GM19240 (cell line): ENCODE data around the gene NCKAP1.
"Not testable (repeated sequence)": the region's sequence is repeated elsewhere in the genome, so short reads cannot be mapped to it uniquely, and the experiment has no call there.

Experiments used
- DNase-seq: peaks from one replicate; pipeline ENCODE4 v3.0.0; 2011; ENCODE audit warnings: low spot score; ENCODE audit not compliant: insufficient read length

NCKAP1 gene

DNA sequence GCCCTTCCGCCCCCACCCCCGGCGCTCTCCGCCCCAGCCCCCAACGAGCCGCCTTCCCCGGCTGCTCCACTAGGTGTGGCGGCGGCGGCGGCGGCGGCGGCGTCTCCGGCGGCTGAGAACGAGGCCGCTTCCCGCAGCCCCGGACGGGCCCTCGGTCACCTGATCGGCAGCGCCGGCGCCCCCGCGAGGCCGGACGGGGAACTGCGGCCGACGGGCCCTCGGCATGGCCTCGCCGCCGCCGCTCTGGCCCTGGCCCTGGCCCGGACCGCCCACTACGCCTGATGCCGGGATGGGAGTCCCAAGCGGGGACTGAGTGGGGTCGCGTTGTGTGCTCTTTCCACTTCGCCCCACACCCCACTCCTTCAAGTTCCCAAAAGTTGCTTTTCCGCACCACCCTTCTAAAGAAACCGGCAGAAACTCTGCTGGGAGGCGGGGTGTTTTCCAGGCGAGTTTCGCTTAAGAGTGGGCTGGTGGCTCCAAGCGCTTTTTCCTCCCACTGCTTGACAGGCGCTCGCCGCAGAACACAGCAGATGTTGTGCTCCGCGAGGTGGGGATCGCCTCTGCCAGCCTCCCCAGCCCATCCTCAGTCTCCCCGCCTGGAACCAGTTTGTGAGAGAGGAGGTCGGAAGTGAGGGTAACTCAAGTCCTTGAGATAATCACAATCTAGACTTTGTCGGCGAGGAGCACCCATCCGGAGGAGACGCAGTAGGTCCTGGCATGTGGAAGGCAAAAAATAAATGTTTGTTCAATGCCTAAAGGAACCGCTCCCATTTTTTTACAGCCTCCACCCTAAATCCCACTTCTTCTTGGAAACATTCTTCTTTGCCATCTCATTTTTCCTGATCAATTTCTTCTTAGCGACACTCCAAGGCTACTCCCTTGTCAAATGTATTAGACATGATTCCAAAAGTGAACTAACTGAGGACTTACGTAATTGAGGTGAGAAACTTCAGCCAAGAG is at the start of gene NCKAP1:
Gene NCKAP1, minus strand, starts transcription at position 117 of the 960 bp plus-strand sequence. CDS start 358 bp downstream, outside the sequence.
- peak; percentile 66 for DNase-seq

GRCh38 chr2:183081911-183082310 is 43.7 kb upstream of the NCKAP1 start:
- no peak for DNase-seq

DNA sequence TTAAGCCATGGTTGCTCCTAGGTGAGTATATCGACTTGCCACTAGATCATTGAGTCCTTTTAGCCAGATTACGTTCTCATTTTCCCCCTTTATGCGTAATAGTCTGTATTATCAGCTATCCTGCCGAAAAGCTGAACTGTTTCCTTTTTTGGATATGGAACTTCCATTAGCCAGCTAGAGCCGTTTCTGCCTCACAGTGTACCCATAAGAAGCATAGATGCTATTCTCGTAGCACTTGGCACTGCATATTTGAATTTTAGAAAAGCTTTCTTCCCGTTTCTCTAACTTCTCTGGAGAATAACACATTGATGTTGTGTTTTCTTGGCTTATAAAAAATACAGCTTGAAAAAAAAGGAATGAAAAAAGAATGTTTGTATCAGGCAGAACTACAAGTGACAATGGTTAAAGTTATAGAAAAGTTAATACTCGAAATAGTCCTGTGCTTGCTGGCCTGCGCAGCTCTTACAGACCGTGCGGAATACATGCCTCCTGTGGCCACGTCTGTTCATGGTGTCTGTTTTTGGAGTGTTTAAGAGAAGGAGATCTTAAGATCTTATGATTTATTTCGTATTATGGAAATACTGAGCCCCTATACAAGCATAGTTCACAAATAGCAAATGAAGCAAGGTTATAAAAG is 41.0 kb upstream of the NCKAP1 start:
- DNase-seq: no peak

DNA sequence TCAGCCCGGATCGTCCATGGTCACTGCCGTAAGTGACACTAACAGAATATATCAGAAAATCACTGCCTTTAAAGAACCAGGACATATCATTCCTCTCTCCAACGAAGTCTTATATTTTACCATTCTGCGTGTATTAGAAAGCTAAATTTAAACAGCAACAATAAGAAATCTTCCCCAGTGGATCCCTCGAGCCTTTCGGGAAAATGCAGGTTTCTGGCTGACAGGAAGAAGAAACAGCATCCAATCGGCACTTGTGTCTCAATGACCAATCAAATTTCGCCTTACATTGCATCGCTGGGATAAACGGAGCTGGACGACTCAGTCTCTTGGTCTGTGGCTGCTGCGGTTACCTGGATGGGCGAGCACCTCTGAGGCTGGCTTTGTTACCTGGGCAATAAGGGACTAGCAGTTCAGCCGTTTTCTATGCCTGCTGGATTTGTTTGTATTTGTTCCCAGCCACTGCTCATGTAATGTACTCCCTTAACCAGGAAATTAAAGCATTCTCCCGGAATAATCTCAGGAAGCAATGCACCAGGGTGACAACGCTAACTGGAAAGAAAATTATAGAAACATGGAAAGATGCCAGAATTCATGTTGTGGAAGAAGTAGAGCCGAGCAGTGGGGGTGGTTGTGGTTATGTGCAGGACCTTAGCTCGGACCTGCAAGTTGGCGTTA is 40.3 kb upstream of the NCKAP1 start, which contains the start of gene DUSP19:
Gene DUSP19, plus strand, starts transcription at position 284 of the 675 bp plus-strand sequence. Its CDS starts 187 bp downstream, at position 471.
- peak; percentile 60 for DNase-seq

DNA sequence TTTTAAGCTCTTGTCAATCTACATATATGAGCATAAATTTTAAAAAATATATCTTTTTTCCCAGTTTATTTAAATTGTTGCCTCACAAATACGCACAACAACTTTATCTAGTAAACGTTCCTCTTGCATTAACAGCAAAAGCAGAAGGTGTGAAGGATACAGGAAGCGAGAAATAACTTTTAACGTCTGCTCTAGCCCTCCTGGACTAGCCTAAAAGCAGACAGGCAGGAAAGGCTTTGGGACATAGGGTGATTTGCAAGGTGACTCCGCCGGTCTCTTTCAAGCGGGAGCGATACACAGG is 39.9 kb upstream of the NCKAP1 start:
- DNase-seq: no peak

DNA sequence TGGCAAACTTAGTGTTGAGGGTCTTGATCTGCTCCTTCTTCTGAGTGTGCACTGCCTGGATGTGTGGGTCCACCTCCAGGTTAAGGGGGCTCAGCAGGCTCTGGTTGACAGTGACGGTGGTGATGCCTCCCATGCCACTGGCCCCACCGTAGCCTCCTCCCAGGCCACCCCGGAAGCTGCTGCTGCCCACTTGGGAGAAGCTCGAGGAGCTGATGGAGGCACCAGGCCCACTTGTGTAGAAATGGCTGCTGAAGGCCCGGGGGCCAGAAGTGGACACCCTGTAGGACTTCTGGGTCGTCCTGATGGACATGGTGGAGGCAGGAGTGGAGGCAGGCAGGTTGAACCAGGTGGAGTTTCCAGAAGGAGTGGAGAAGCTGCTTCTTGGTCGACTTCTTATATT is 33.9 kb upstream of the NCKAP1 start:
- DNase-seq: no peak

- DNase-seq: no peak
Measured at GRCh38 chr2:183070942-183071844, 32.9 kb upstream of the NCKAP1 start.

DNA sequence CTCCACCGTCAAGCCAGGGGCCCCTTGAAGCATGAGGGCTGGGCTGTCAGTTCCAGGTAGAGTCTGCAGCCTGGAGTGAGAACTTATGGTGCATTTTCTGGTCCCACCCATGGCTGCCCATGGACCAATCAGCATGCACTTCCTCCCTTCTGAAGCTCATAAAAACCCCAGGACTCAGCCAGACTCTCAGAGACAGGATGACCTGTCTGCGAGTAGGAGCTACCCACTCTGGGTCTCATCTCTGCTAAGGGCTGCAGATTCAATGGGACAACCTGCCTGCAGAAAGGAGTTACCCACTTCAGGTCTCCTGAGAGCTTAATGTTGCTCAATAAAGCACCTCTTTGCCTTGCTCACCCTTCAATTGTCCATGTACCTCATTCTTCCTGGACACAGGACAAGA is 30.9 kb upstream of the NCKAP1 start:
- DNase-seq: no peak

GRCh38 chr2:183068561-183068960 is 30.3 kb upstream of the NCKAP1 start:
- no peak for DNase-seq

- DNase-seq: no peak
Measured at GRCh38 chr2:183063083-183063482, 24.8 kb upstream of the NCKAP1 start.

DNA sequence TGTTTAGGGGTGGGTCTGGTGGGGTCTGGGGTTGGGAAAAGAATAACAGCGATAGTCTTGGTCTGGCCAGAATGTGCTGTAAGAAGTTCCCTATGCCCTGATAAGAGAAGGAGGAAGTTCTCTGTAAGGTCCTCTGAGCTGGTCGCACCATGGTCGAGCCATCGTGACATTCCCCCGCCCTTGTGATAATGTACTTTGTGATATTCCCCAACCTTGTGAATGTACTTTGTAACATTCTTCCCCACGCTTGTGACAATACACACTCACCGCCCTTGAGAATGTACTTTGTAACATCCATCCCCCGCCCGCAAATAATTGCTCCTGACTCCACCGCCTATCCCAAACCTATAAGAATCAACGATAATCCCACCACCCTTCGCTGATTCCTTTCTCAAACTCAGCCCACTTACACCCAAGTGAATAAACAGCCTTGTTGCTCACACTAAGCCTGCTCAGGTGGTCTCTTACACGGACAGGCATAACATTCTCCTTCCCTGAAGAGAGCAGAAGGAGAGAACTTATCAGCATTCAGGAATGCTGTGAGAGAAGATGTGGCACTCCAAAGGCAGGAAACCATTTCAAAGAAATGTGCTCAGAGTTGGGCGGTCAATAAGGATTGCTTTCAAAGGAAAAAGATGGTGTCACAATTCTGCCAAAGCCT is 22.4 kb upstream of the NCKAP1 start:
- DNase-seq: no peak

DNA sequence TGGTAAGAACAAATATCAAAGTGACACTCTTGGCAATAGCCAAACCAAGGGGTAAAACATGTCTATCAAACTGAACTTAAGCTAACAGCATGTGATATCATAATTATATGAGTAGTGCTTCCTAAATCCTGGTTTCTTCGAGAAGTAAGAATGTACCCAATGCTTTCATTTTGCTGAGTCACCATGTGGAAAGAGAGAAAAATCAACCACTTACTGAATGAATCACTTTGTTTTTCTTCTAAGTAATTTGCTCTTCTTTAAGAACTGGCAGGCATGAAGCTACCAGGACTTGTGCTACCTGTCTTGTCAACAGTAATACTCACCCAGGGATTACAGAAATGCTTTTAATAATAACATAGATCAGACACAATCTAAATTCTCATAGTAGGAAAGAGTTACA is 21.3 kb upstream of the NCKAP1 start:
- no peak for DNase-seq

DNA sequence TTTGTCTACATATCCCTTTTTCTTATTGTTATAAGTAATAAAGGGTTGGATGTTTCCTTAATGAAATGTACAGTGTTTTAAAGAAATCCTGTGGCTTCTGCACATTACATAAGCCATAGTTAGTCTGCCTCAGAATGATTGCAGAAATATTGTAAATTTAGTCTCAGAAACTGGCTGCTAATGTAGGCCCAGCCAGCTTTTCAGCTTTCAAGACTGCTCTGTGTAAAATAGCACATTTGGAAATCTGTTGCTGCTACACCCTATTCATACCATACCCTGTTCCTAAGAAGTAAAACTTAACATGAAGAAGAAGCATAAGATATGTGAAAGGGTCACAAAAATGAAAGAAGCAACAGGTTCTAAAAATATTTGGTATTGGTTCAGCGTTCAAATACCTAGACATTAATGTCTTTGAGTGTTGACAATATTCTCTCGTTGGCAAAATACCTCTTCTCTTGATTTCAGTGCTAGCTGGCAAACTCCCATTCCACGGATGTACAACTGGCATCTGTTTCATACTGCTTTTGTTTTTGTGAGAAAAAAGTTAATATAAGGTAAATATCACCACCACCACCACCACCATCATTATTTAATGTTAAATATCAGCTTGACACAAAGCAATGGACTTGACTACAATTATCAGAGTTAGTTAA is 19.2 kb upstream of the NCKAP1 start:
- DNase-seq: no peak

DNA sequence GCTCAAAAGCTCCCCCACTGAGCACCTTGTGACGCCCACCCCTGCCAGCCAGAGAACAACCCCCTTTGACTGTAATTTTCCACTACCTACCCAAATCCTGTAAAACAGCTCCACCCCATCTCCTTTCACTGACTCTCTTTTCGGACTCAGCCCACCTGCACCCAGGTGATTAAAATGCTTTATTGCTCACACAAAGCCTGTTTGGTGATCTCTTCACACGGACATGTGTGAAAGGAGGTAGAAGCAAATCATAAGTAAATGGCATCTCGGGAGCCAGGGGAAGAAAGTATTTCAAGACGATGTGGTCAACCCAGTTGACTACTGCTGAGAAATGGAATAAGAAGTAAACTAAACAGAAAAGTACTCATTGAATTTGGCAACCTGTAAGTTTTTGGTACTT is 11.2 kb upstream of the NCKAP1 start:
- DNase-seq: no peak

DNA sequence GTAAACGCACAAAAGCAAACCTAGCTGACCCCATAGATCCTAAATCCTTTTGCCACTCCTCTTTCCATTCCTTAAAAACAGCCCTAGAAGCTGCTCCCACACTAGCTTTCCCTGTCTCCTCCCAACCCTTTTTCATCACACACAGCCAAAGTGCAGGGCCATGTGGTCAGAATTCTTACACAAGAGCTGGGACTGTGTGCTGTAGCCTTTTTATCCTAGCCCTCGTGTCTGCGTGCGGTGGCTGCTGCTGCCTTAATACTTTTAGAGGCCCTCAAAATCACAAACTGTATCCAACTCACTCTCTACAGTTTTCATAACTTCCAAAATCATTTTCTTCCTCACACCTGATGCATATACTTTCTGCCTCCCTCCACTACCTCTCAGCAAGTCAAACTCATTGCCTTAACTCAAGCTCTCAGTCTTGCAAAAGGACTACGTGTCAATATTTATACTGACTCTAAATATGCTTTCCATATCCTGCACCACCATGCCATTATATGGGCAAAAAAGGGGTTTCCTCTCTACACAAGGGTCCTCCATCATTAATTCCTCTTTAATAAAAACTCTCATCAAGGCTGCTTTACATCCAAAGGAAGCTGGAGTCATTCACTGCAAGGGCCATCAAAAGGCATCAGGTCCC is 9.3 kb upstream of the NCKAP1 start:
- not testable (repeated sequence) for DNase-seq

GRCh38 chr2:183043580-183043979 is 5.3 kb upstream of the NCKAP1 start:
- not testable (repeated sequence) for DNase-seq

DNA sequence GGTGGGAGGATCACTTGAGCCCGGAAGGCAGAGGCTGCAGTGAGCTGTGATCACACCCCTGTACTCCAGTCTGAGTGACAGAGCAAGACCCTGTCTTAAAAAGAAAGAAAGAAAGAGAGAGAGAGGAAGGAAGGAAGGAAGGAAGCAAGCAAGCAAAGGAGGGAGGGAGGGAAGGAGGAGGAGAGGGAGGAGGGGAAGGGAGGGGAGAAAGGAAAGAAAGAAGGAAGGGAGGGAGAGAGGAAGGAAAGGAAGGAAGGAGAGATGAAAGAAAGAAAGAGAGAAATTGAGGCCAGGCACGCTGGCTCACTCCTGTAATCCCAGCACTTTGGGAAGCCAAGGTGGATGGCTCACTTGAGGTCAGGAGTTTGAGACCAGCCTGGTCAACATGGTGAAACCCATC is 2.3 kb upstream of the NCKAP1 start:
- DNase-seq: no peak

DNA sequence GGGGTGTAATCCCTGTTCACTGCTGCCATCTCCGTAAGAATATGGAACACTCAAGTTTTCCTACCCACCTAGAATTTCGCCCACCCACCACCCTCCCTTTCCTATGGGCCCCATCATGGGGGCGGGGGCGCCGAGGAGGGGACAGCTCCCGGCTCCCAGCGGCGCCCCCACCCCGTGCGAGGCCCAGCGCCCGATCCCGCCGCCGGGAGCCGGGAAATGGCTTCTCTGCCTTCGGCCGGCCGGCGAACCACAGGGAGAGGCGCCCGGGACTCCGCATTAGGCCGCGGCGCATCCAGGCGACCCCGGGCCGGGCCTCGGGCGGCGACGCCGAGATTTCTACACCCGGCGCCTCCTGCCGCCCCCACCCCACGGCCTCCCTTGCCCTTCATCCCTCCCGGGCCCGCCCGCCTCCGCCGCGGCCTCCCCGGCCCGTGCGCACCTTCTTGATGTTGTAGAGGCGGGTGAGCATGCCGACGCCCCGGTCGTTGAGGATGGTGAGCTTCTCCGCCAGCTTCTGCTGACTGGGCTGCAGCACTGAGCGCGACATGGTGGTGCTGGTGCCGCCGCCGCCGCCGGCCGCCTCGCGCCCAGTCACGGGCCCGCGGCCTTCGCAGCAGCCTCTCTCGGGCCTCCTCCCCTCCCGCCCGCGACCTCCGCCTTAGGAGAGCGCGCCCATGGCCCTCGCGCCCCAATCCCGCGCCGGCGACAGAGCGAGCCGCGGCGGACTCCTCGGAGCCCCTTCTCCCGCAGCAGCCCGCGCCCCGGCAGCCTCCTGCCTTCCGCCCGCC is 510 bp downstream of the NCKAP1 start:
- no peak for DNase-seq

- DNase-seq: no peak
Measured at GRCh38 chr2:183037074-183037552, 1.1 kb downstream of the NCKAP1 start.
